Measurements from ENCODE around the gene RNF44. TPM values are rescaled to one million over a fixed set of nuclear protein-coding genes. Genes with fewer than 3 reads are reported as not detected.

Gene RNF44
- total RNA-seq, 1 donor from 2014 or later: 11.7 TPM

GRCh38 chr5:176521286-176521685 is 15.9 kb downstream of the RNF44 start:
- Histone ChIP-seq H4K20me1 (ENCODE audit: low read depth) (no peaks in the 10 kb centered on the region), H3F3A (ENCODE audit: low read depth) (peaks cover 2% of the 10 kb centered on the region), H3K9ac (no peak overlapping the region), H3K27me3 (no peaks in the 10 kb centered on the region), H3K9me3 (ENCODE audit: low read depth) (no peaks in the 10 kb centered on the region), H3K4me2 (no peak overlapping the region), H3K27ac (no peak overlapping the region), H3K4me3 (no peak overlapping the region), H2AFZ (replicated peaks) (no peak overlapping the region), H3K4me1 (no peaks in the 10 kb centered on the region), H3K36me3 (no peaks in the 10 kb centered on the region), H3K79me2 (ENCODE audit: low read depth) (no peaks in the 10 kb centered on the region)
- Mint-ChIP-seq H3K4me3 (no peak overlapping the region), H3K27ac (no peak overlapping the region), H3K9me3 (no peaks in the 10 kb centered on the region), H3K4me1 (no peaks in the 10 kb centered on the region), H3K27me3 (ENCODE audit: insufficient read depth, low read depth) (peaks cover 15% of the 10 kb centered on the region), H3K36me3 (peaks cover 4% of the 10 kb centered on the region)
- no peak for TF ChIP-seq EZH2phosphoT487 (IDR thresholded peaks at IDR 0.05)
- no peak for TF ChIP-seq EZH2 (IDR thresholded peaks at IDR 0.05)
- no peak for TF ChIP-seq CTCF (IDR thresholded peaks at IDR 0.05)
- DNase-seq (ENCODE audit: low spot score): no peak

GRCh38 chr5:176519810-176520720 is 17.1 kb downstream of the RNF44 start:
- H3K4me3 ChIP-seq: no peak overlapping the region
- TF ChIP-seq EZH2 (IDR thresholded peaks at IDR 0.05): no peak
- no peaks in the 10 kb centered on the region for H3K4me1 ChIP-seq
- no peaks in the 10 kb centered on the region for H3F3A ChIP-seq (ENCODE audit: low read depth)
- no peak for DNase-seq (ENCODE audit: low spot score)
- H4K20me1 ChIP-seq (ENCODE audit: low read depth): no peaks in the 10 kb centered on the region
- no peaks in the 10 kb centered on the region for H3K36me3 ChIP-seq
- no peaks in the 10 kb centered on the region for H3K9me3 Mint-ChIP-seq
- no peak overlapping the region for H3K4me2 ChIP-seq
- no peaks in the 10 kb centered on the region for H3K36me3 Mint-ChIP-seq
- no peaks in the 10 kb centered on the region for H3K27me3 ChIP-seq
- H3K4me1 Mint-ChIP-seq: no peaks in the 10 kb centered on the region
- no peak overlapping the region for H3K4me3 Mint-ChIP-seq
- no peaks in the 10 kb centered on the region for H3K79me2 ChIP-seq (ENCODE audit: low read depth)
- no peak overlapping the region for H3K9ac ChIP-seq
- H3K27ac ChIP-seq: no peak overlapping the region
- H3K27ac Mint-ChIP-seq: no peak overlapping the region
- no peaks in the 10 kb centered on the region for H3K9me3 ChIP-seq (ENCODE audit: low read depth)
- peaks cover 13% of the 10 kb centered on the region for H3K27me3 Mint-ChIP-seq (ENCODE audit: insufficient read depth, low read depth)
- H2AFZ ChIP-seq (replicated peaks): no peak overlapping the region

- H3K4me3 ChIP-seq: no peak overlapping the region
- peaks cover 11% of the 10 kb centered on the region for H3K27me3 Mint-ChIP-seq (ENCODE audit: insufficient read depth, low read depth)
- no peaks in the 10 kb centered on the region for H3K4me1 Mint-ChIP-seq
- H3K4me1 ChIP-seq: no peaks in the 10 kb centered on the region
- H3K79me2 ChIP-seq (ENCODE audit: low read depth): no peaks in the 10 kb centered on the region
- H3K27ac Mint-ChIP-seq: no peak overlapping the region
- no peaks in the 10 kb centered on the region for H3K9me3 ChIP-seq (ENCODE audit: low read depth)
- no peaks in the 10 kb centered on the region for H3K36me3 Mint-ChIP-seq
- no peaks in the 10 kb centered on the region for H3F3A ChIP-seq (ENCODE audit: low read depth)
- H3K27me3 ChIP-seq: no peaks in the 10 kb centered on the region
- no peaks in the 10 kb centered on the region for H3K9me3 Mint-ChIP-seq
- no peak for DNase-seq (ENCODE audit: low spot score)
- no peaks in the 10 kb centered on the region for H4K20me1 ChIP-seq (ENCODE audit: low read depth)
- no peak overlapping the region for H2AFZ ChIP-seq (replicated peaks)
- TF ChIP-seq EZH2 (IDR thresholded peaks at IDR 0.05) (no peak), EZH2phosphoT487 (IDR thresholded peaks at IDR 0.05) (no peak), CTCF (IDR thresholded peaks at IDR 0.05) (no peak)
- H3K36me3 ChIP-seq: no peaks in the 10 kb centered on the region
- H3K9ac ChIP-seq: no peak overlapping the region
- no peak overlapping the region for H3K4me3 Mint-ChIP-seq
- no peak overlapping the region for H3K27ac ChIP-seq
- no peak overlapping the region for H3K4me2 ChIP-seq
Observed at GRCh38 chr5:176517053-176517661, 20.0 kb downstream of the RNF44 start.

- Mint-ChIP-seq H3K9me3 (no peaks in the 10 kb centered on the region), H3K4me3 (no peak overlapping the region), H3K27ac (no peak overlapping the region), H3K27me3 (ENCODE audit: insufficient read depth, low read depth) (peaks cover 8% of the 10 kb centered on the region), H3K4me1 (no peaks in the 10 kb centered on the region), H3K36me3 (no peaks in the 10 kb centered on the region)
- H3K4me3 ChIP-seq: no peak overlapping the region
- no peaks in the 10 kb centered on the region for H3K9me3 ChIP-seq (ENCODE audit: low read depth)
- H3K4me2 ChIP-seq: no peak overlapping the region
- H3K36me3 ChIP-seq: no peaks in the 10 kb centered on the region
- no peak overlapping the region for H3K9ac ChIP-seq
- TF ChIP-seq EZH2phosphoT487 (IDR thresholded peaks at IDR 0.05) (no peak), EZH2 (IDR thresholded peaks at IDR 0.05) (no peak), CTCF (IDR thresholded peaks at IDR 0.05) (no peak)
- no peaks in the 10 kb centered on the region for H3K4me1 ChIP-seq
- no peaks in the 10 kb centered on the region for H4K20me1 ChIP-seq (ENCODE audit: low read depth)
- DNase-seq (ENCODE audit: low spot score): no peak
- H3K27ac ChIP-seq: no peak overlapping the region
- no peaks in the 10 kb centered on the region for H3F3A ChIP-seq (ENCODE audit: low read depth)
- H2AFZ ChIP-seq (replicated peaks): no peak overlapping the region
- no peaks in the 10 kb centered on the region for H3K27me3 ChIP-seq
- H3K79me2 ChIP-seq (ENCODE audit: low read depth): no peaks in the 10 kb centered on the region
Observed at GRCh38 chr5:176515396-176515795, 21.8 kb downstream of the RNF44 start.

Data from neural progenitor cell (in vitro differentiated cells).